ENCODE data around the gene PRKAG2. TPM values are rescaled to one million over a fixed set of nuclear protein-coding genes. Genes with fewer than 3 reads are reported as not detected.

The PRKAG2 gene
- total and polyA plus RNA-seq, 8 donors: 7.4 to 16.7 (median 9.2) TPM

GRCh38 chr7:151693140-151693539 lies 183.8 kb downstream of the PRKAG2 start:
- FAIRE-seq (no peak), DNase-seq (peak in 1 of 6 donors; percentile 38), ATAC-seq (no peak)
- intact Hi-C loops (cut with DNase I): no loop called here
- WGBS, 2 donors: 85 to 86% methylated on average over 11 of the region's 11 CpGs
- no peaks in the 10 kb centered on the region for H3K36me3 ChIP-seq
- no peak for TF ChIP-seq CTCF (IDR thresholded peaks at IDR 0.05)
- peaks cover 0 to under 1% (median 0%) of the 10 kb centered on the region in 3 donors for H3K4me1 ChIP-seq
- H3K4me3 ChIP-seq: no peak overlapping the region
- H3K9me3 ChIP-seq: no peaks in the 10 kb centered on the region
- H3K27ac ChIP-seq: no peak overlapping the region
- H3K27me3 ChIP-seq: no peaks in the 10 kb centered on the region

DNA sequence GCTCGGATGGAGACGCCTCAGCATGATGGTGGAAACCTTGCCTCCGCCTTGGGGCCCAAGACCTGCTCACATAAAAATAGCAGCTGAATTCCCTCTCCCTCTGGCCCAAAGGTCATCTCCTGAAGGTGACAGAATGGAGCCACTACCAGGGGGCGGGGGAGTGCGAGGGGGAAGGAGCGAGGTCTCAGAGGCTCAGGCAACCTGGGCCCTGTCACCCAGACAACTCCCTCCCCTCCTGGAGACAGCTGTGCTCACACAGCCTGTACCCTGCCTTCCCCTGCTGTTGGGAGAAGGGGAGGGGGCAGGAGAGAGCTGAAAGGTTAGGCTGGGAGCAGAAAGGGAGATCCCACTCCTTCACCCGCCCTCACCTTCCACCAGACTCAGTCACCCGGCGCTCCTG lies 184.2 kb downstream of the PRKAG2 start:
- FAIRE-seq: no peak

GRCh38 chr7:151691449-151691848 lies 185.5 kb downstream of the PRKAG2 start:
- intact Hi-C loops (cut with DNase I): no loop called here
- DNase-seq (no peak), ATAC-seq (no peak), FAIRE-seq (no peak)
- no peaks in the 10 kb centered on the region for H3K36me3 ChIP-seq
- H3K27me3 ChIP-seq: no peaks in the 10 kb centered on the region
- H3K27ac ChIP-seq: no peak overlapping the region
- no peak for TF ChIP-seq CTCF (IDR thresholded peaks at IDR 0.05)
- H3K4me3 ChIP-seq: no peak overlapping the region
- peaks cover 0 to 4% (median 0%) of the 10 kb centered on the region in 3 donors for H3K4me1 ChIP-seq
- no peaks in the 10 kb centered on the region for H3K9me3 ChIP-seq
- WGBS, 2 donors: 65 to 74% methylated on average over 2 of the region's 2 CpGs

More for the DNA sequence above, 184.2 kb downstream of the PRKAG2 start:
- peak in 1 of 6 donors; percentile 18 for DNase-seq
- intact Hi-C loops (cut with DNase I): no loop called here
- no peaks in the 10 kb centered on the region for H3K9me3 ChIP-seq
- H3K27ac ChIP-seq: no peak overlapping the region
- 96% methylated on average over 7 to 9 of the region's 9 CpGs for WGBS, 2 donors
- H3K4me1 ChIP-seq: peaks cover 0 to 4% (median 0%) of the 10 kb centered on the region in 3 donors
- TF ChIP-seq CTCF (IDR thresholded peaks at IDR 0.05): no peak
- no peaks in the 10 kb centered on the region for H3K27me3 ChIP-seq
- ATAC-seq: no peak
- H3K4me3 ChIP-seq: no peak overlapping the region
- no peaks in the 10 kb centered on the region for H3K36me3 ChIP-seq

DNA sequence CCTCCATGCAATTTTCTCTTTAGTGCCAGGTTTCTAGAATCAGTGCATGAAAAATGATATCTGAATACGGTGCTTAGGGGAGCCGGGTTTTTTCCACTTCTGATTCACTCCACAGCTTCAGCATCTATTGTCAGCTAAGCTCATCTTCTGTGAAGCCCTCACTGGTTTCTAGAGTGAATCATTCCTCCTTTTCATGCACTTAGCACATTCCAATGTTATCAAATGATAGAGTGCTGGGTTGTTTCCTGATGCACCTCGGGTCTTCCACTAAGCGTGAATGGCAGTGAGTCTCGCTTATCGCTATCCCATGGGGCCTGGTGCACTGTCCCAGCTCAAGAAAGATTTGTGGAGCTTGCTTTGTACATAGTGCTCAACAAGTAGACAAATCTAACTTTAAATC lies 186.3 kb downstream of the PRKAG2 start:
- intact Hi-C loops (cut with DNase I): no loop called here
- Histone ChIP-seq H3K27ac (no peak overlapping the region), H3K9me3 (no peaks in the 10 kb centered on the region), H3K4me1 (peaks cover 0 to 4% (median 0%) of the 10 kb centered on the region in 3 donors), H3K36me3 (no peaks in the 10 kb centered on the region), H3K4me3 (no peak overlapping the region), H3K27me3 (no peaks in the 10 kb centered on the region)
- FAIRE-seq (no peak), ATAC-seq (no peak), DNase-seq (no peak)
- no peak for TF ChIP-seq CTCF (IDR thresholded peaks at IDR 0.05)
- 72 to 80% methylated on average over 6 of the region's 6 CpGs for WGBS, 2 donors

DNA sequence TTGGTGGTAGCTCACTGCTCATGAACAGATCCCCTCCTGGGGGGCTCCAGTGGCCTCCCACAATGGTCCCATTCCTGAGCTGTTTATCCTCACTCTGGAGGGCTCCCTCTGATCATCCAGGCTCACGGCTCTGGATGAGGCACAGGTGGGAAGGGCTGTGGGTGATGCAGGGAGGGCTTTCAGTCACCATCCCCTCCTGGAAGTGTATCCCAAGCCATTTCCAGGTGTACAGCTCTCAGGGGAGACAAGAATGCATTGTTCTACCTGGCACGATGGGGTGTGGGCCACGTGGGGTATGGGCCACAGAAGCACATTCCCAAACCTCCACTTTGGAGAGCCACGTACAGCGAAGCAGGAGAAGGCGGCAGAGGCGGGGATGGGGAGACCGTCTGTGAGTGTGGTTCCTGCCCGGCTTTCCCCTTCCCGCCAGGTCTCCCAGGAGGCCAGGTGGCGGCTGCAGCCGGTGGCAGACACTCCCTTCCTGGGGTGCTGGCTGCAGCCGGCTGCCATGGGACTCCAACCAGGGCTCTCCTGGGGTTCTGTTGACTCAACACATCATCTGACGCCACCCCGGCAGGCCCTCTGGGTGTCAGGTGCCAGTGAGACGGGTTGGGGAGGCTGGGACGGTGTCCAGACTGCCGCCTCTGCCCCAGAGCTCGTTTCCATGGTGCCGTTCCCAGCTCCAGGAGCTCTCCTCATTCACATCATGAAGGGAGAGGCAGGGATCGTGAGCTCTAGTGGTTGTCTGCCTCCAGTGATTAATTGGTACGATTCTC lies 187.5 kb downstream of the PRKAG2 start:
- Histone ChIP-seq H3K4me3 (no peak overlapping the region), H3K9me3 (no peaks in the 10 kb centered on the region), H3K4me1 (peaks cover 0 to 4% (median 0%) of the 10 kb centered on the region in 3 donors), H3K27ac (peak overlapping the region in 2 of 4 donors; percentile 22 to 57), H3K36me3 (no peaks in the 10 kb centered on the region), H3K27me3 (no peaks in the 10 kb centered on the region)
- FAIRE-seq: no peak
- DNase-seq: peak in 5 of 6 donors; percentile 37 to 78 (median 50)
- ATAC-seq: peak; percentile 51 to 81 (median 74)
- intact Hi-C loops (cut with DNase I): no loop called here
- WGBS, 2 donors: 70 to 72% methylated on average over 22 of the region's 22 CpGs
- TF ChIP-seq CTCF (IDR thresholded peaks at IDR 0.05): no peak
